GM12878 (cell line): Measurements from ENCODE around the gene GM2A. TPM values are rescaled to one million over a fixed set of nuclear protein-coding genes. Genes with fewer than 3 reads are reported as not detected.
A peak's percentile ranks its signal among the peaks of the same experiment; 100 is the strongest.

Experiments used
- ATAC-seq: fragments of 200-7000 bp; cut with Tn5 transposase; 3 replicates; pipeline ENCODE4 v1.9.1; 2020; ENCODE audit warnings: mild to moderate bottlenecking, moderate library complexity
- BruUV-seq: library from RNA; stranded (reverse); fragments of 400-500 nt; replicated peaks from 2 replicates; lab custom pipeline; 2021; lab: Mats Ljungman, UMichigan
- CTCF ChIA-PET: fragments of 300-600 bp; sonication (Branson Sonifier 250); formaldehyde crosslinking; extraction: SDS; loops from one replicate; lab custom pipeline; 2021; ENCODE audit warnings: inconsistent platforms; lab: Yijun Ruan, JAX
- POLR2A ChIA-PET: fragments of 350-600 bp; formaldehyde crosslinking; extraction: SDS; loops from one replicate; lab custom pipeline; 2021; ENCODE audit warnings: inconsistent platforms; lab: Charles Lee
- RAD21 ChIA-PET: fragments of 300-600 bp; sonication (Branson Sonifier 250); formaldehyde crosslinking; loops from one replicate; lab custom pipeline; 2023; ENCODE audit warnings: antibody characterized with exemption; ENCODE audit not compliant: unreplicated experiment; lab: Charles Lee
- SMC1A ChIA-PET: fragments of 300-600 bp; sonication (Branson Sonifier 250); formaldehyde crosslinking; loops from one replicate; lab custom pipeline; 2023; ENCODE audit not compliant: unreplicated experiment, uncharacterized antibody; lab: Charles Lee
- DNase-seq: peaks from one replicate; pipeline ENCODE4 v3.0.0-alpha.2; 2011; ENCODE audit warnings: low read depth, low spot score
- FAIRE-seq: peaks from 3 replicates; lab custom pipeline; 2011; peaks lifted over from hg19 to GRCh38; lab: Jason Lieb, UNC
- H2AFZ ChIP-seq: 2 replicates; pipeline ENCODE4 v1.6.0; 2011; ENCODE audit warnings: low read depth, low read length, control low read depth; ENCODE audit not compliant: control insufficient read depth
- H3K27ac ChIP-seq: 2 replicates; pipeline ENCODE4 v1.5.1; 2011; ENCODE audit warnings: control low read depth; ENCODE audit not compliant: control insufficient read depth, insufficient read depth
- H3K27me3 ChIP-seq, 2 experiments: replicated peaks in 1 of 2; 2 replicates each; pipeline versions ENCODE4 v1.6.0 to v1.6.1; 2011; ENCODE audit warnings: low read length in 1 of 2; ENCODE audit not compliant: control insufficient read depth in 2 of 2, insufficient read depth in 2 of 2
- H3K36me3 ChIP-seq, 2 experiments: 2 replicates each; pipeline ENCODE4 v1.5.1; 2011; ENCODE audit warnings: low read length in 1 of 2; ENCODE audit not compliant: control insufficient read depth in 2 of 2, insufficient read depth in 2 of 2
- H3K4me1 ChIP-seq: 2 replicates; pipeline ENCODE4 v1.6.1; 2011; ENCODE audit warnings: mild to moderate bottlenecking, low read length, moderate library complexity, mixed read lengths; ENCODE audit not compliant: control insufficient read depth, insufficient read depth
- H3K4me2 ChIP-seq: 2 replicates; pipeline ENCODE4 v1.6.0; 2011; ENCODE audit warnings: control low read depth; ENCODE audit not compliant: control insufficient read depth, insufficient read depth
- H3K4me3 ChIP-seq: fragments of 200-600 bp; sonication (generic); 2 replicates; pipeline ENCODE4 v1.5.1; 2016
- H3K79me2 ChIP-seq: 2 replicates; pipeline ENCODE4 v1.6.0; 2011; ENCODE audit warnings: low read length; ENCODE audit not compliant: control insufficient read depth, insufficient read depth
- H3K9ac ChIP-seq: 2 replicates; pipeline ENCODE4 v1.8.0; 2011; ENCODE audit warnings: low read length, control low read depth, mixed read lengths; ENCODE audit not compliant: control insufficient read depth, insufficient read depth
- H3K9me3 ChIP-seq: replicated peaks from 3 replicates; pipeline ENCODE4 v1.5.1; 2011; ENCODE audit warnings: mild to moderate bottlenecking, low read length; ENCODE audit not compliant: control insufficient read depth, insufficient read depth
- H4K20me1 ChIP-seq: 2 replicates; pipeline ENCODE4 v1.6.0; 2011; ENCODE audit not compliant: control insufficient read depth, insufficient read depth
- ATF7 ChIP-seq: fragments of 450-650 bp; IDR thresholded peaks from 2 replicates; pipeline ENCODE4 v1.6.1; 2016; ENCODE audit warnings: low read depth, mild to moderate bottlenecking
- KAT2A ChIP-seq: conservative IDR thresholded peaks from 2 replicates; pipeline ENCODE4 v1.6.1; 2011; ENCODE audit warnings: low read depth, low read length; ENCODE audit not compliant: control insufficient read depth
- NFIC ChIP-seq: IDR thresholded peaks from 2 replicates; pipeline ENCODE4 v1.6.1; 2012; ENCODE audit warnings: low read depth, mild to moderate bottlenecking, inconsistent platforms, low read length, moderate library complexity
- WGBS: methylation state at CpG from one replicate; pipeline ENCODE4 v1.1.6; 2016; ENCODE audit warnings: low lambda C conversion rate; ENCODE audit not compliant: insufficient replicate concordance, insufficient coverage; ENCODE audit errors: missing lambda C conversion rate; 5-methylcytosine and 5-hydroxymethylcytosine counted together
- in situ Hi-C: fragments of 300-500 bp; cut with MboI; formaldehyde crosslinking; loops from 9 replicates; pipeline ENCODE4 v1.14.3; 2018; ENCODE audit warnings: mixed read lengths
- intact Hi-C: fragments of 100-400 bp; cut with micrococcal nuclease; formaldehyde crosslinking; loops from one replicate; pipeline ENCODE4 v1.14.2; 2022; ENCODE audit not compliant: unreplicated experiment
- polyA plus RNA-seq, 11 experiments: library from polyadenylated mRNA; depleted of rRNA in 4 of 11; unstranded in 6 of 11; stranded (reverse) in 5 of 11; fragments of >200 nt; fragmentation: Nextera tagmentation in 4 of 11; fragmentation: Illumina TruSeq in 1 of 11; extraction: Ambion mirVana in 4 of 11; extraction: Trizol in 1 of 11; gene quantifications; 1 replicate in 1 of 11; 2 replicates in 10 of 11; pipeline versions ENCODE4 v1.2.1 to v1.2.3, GENCODE V29; 2011 to 2016; ENCODE audit warnings: inconsistent platforms in 2 of 11, missing spikeins in 2 of 11, low read depth in 1 of 11
- total RNA-seq, 4 experiments: library from RNA; depleted of rRNA in 3 of 4; stranded (reverse); fragments of >200 nt in 3 of 4; fragmentation: Illumina TruSeq in 1 of 4; extraction: Trizol in 1 of 4; gene quantifications; 2 replicates each; pipeline versions ENCODE4 v1.2.1 to v1.2.3, GENCODE V29; 2013 to 2021
- TF ChIP-seq, protein P1 (sequence below): fragments of 450-650 bp; IDR thresholded peaks from 2 replicates; pipeline ENCODE4 v1.6.1; 2016; ENCODE audit warnings: mild to moderate bottlenecking

The GM2A gene
- total and polyA plus RNA-seq, 10 of the 15 experiments (the other 5 are each of a cell fraction or from before 2014, with no cell fraction given), result 33.6 to 106 (median 68.2) TPM

DNA sequence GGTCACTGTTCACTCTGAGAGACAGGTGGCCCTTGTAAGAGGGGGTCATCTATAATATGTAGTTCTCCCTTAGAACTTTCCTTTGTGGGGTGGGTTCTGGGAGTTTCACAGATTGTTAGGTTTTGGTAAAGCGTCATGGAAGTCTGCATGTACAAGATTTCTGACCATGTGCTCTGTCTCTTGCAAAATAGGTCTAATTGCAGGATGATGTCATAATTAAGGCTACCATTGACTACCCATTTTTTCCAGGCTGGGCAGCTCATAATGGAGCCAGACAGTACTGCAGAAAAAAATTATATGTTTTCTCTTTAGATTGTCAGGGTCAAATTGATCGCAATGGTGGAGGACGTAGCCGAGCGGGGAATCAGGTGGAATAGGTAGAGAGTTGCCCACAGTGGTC lies 3.7 kb upstream of the GM2A start:
- H3K79me2 ChIP-seq, result peaks cover 14% of the 10 kb centered on the region
- H2AFZ ChIP-seq, result no peak overlapping the region
- H3K36me3 ChIP-seq, result no peaks in the 10 kb centered on the region
- no peaks in the 10 kb centered on the region for H3K9me3 ChIP-seq
- in situ Hi-C loops, result no loop called here
- WGBS, result 80% methylated on average over 5 of the region's 5 CpGs
- H3K4me3 ChIP-seq, result no peak overlapping the region
- TF ChIP-seq ATF7, result 0 out of 2 replicates have a peak, but pooled peaks have one; percentile 15
- no peak for TF ChIP-seq KAT2A
- CTCF ChIA-PET, result interaction anchor here (1.0 kb wide), 1 partner anchor 15 kb away, joined by 3 read pairs; no protein-coding TSS in a partner anchor
- ATAC-seq, result no peak
- RAD21 ChIA-PET, result interaction anchor here (7.5 kb wide), 1 partner anchor 28 kb away, joined by 95 read pairs; the partner anchor contains the start of gene CCDC69
- SMC1A ChIA-PET, result interaction anchor here (1.5 to 10.0 kb wide), 2 partner anchors 9 to 84 kb away, joined by 4 to 86 read pairs; no protein-coding TSS in a partner anchor
- BruUV-seq, result no TSS peak
- H3K9ac ChIP-seq, result no peak overlapping the region
- intact Hi-C loops, result no loop called here
- no peak overlapping the region for H3K27ac ChIP-seq
- H4K20me1 ChIP-seq, result no peaks in the 10 kb centered on the region
- no peaks in the 10 kb centered on the region for H3K27me3 ChIP-seq
- peaks cover 19% of the 10 kb centered on the region for H3K4me1 ChIP-seq
- no peak overlapping the region for H3K4me2 ChIP-seq
- POLR2A ChIA-PET, result interaction anchor here (6.0 kb wide), 1 partner anchor 14 kb away, joined by 74 read pairs; no protein-coding TSS in a partner anchor
- FAIRE-seq, result no peak
- DNase-seq, result no peak

DNA sequence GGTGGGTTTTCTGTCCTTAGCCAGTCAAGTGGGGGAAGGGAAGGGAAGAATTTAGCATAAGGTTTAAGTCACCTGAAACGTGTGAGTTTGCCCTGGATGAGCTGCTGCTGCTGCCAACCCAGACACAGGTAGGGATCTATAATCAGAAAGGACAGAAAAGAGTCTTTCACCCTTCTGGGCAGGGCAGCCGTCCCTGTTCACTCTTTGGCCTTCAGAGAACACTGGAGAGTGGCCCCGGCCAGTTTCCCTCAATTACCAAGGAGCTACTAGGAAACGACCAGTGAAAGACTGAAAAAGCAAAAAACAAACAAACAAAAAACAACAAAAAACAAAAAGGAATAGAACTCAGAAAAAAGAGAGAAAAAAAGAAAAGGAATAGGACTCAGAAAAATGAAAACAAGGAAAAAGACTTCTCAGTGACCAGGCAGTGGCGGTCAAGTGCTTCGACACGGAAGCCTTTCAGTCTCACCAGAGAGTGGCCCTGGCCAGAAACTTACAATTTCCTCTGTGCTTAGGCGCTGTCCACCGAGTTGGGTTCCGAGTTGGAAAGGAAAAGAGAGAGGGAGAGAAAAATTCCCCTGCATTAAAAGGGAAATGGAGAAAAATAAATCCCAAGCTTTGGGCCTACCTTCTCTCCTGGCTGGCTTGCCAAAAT lies 2.5 kb upstream of the GM2A start:
- FAIRE-seq, result no peak
- H3K9ac ChIP-seq, result no peak overlapping the region
- ChIA-PET POLR2A (interaction anchor here (0.6 to 6.0 kb wide), 5 partner anchors 9 to 152 kb away, joined by 3 to 90 read pairs (median 59); partner anchors contain the start of gene CCDC69), SMC1A (interaction anchor here (9.2 to 10.0 kb wide), 2 partner anchors 11 to 32 kb away, joined by 86 to 227 read pairs; partner anchors contain the start of gene CCDC69), RAD21 (interaction anchor here (4.5 to 9.4 kb wide), 4 partner anchors 10 to 37 kb away, joined by 27 to 156 read pairs (median 88); partner anchors contain the start of gene CCDC69), CTCF (interaction anchor here (0.9 to 6.2 kb wide), 3 partner anchors 11 to 48 kb away, joined by 3 to 62 read pairs (median 24); no protein-coding TSS in a partner anchor)
- no peaks in the 10 kb centered on the region for H3K27me3 ChIP-seq
- no peak overlapping the region for H3K4me2 ChIP-seq
- no peak for ATAC-seq
- H3K4me3 ChIP-seq, result peak overlapping the region; percentile 51; the same call in 1 of the 2 replicates
- WGBS, result 82% methylated on average over 10 of the region's 10 CpGs
- no peaks in the 10 kb centered on the region for H3K36me3 ChIP-seq
- in situ Hi-C loops, result no loop called here
- H3K4me1 ChIP-seq, result peaks cover 13% of the 10 kb centered on the region; the same call in 1 of the 2 replicates
- intact Hi-C loops, result loop anchor here (5.0 to 10.0 kb wide), 3 partner anchors 93 to 522 kb away; partner anchors contain the start of genes ANXA6 and G3BP1
- BruUV-seq, result TSS peak; percentile 72
- H3K79me2 ChIP-seq, result peaks cover 26% of the 10 kb centered on the region
- H3K9me3 ChIP-seq, result no peaks in the 10 kb centered on the region
- TF ChIP-seq, protein P1, sequence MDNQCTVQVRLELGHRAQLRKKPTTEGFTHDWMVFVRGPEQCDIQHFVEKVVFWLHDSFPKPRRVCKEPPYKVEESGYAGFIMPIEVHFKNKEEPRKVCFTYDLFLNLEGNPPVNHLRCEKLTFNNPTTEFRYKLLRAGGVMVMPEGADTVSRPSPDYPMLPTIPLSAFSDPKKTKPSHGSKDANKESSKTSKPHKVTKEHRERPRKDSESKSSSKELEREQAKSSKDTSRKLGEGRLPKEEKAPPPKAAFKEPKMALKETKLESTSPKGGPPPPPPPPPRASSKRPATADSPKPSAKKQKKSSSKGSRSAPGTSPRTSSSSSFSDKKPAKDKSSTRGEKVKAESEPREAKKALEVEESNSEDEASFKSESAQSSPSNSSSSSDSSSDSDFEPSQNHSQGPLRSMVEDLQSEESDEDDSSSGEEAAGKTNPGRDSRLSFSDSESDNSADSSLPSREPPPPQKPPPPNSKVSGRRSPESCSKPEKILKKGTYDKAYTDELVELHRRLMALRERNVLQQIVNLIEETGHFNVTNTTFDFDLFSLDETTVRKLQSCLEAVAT, result peak; percentile 38; the same call in 1 of the 2 replicates
- TF ChIP-seq NFIC, result no peak
- no peak for DNase-seq
- no peak overlapping the region for H2AFZ ChIP-seq
- 0 out of 2 replicates have a peak overlapping the region, but pooled peaks have one; percentile 51 for H3K27ac ChIP-seq
- no peaks in the 10 kb centered on the region for H4K20me1 ChIP-seq
